Activated gamma-delta T cell treated with anti-CD3 and anti-CD28 coated beads, Interleukin-2, amount 50 U/mL, for 16 hours (primary cell): ENCODE data around the gene KRTAP10-1.

ENCODE experiments used
- DNase-seq: peaks from one replicate; pipeline ENCODE4 v3.0.0-alpha.2; 2020; ENCODE audit warnings: low read depth

Gene KRTAP10-1

DNA sequence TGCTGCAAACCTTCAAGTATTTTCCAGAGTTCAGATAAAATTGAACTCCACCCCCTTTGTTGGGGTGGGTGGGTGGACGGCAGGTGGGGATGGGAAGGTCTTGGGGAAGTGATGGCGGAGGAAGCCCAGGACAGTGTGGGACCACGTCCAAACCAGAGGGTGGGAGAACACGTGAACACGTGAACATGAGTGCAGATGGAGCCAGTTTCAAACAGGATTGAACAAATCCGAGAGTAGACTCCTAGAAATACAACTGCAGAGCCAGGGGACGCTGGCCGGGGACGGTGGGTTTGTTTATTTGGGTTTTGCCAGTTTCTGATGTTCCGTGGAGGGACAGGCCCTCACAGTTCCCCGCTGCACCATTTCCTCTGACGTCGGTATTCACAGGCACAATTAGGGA, 8.4 kb upstream of the KRTAP10-1 start:
- DNase-seq: no peak

- DNase-seq: no peak
Observed at GRCh38 chr21:44547656-44548331, 7.8 kb upstream of the KRTAP10-1 start.

GRCh38 chr21:44544566-44544965, 4.6 kb upstream of the KRTAP10-1 start:
- DNase-seq: no peak

DNA sequence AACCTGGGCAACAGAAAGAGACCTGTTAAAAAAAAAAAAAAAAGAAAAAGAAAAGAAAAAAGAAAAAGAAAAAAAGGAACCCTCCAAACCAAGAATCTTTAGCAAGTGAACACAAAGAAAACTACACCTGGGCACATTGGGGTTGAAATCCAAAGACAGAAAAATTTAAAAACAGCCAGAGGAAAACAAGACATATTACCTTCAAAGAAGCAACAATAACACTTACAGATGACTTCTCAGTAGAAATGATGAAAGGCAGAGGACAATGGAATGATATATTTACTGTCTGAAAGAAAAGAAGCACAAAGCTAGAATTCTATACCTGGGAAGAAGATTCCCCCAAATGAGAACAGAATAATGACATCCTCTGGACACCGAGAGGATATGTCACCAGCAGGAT, 2.7 kb upstream of the KRTAP10-1 start:
- no peak for DNase-seq

- no peak for DNase-seq
Observed at GRCh38 chr21:44540741-44541288, 820 bp upstream of the KRTAP10-1 start.

DNA sequence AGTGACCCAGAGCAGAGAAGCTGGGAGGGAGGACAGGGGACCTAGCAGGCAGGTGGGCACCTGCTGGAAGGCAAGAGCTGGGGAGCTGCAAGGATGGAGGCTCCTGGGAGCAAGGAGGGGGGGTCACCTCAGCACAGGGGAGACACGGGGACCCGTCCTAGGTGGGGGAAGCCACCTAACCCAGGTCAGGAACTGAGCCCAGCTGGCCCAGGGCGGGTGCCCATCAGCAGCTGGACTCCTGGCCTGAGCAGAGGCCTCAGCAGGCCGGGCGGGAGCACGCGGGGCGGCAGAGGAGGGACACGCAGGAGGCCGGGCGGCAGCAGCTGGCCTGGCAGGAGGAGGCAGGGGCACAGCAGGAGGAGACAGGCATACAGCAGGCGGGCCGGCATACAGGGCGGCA, 949 bp downstream of the KRTAP10-1 start:
- DNase-seq: no peak

GRCh38 chr21:44537930-44538911, 1.8 kb downstream of the KRTAP10-1 start:
- DNase-seq: no peak

DNA sequence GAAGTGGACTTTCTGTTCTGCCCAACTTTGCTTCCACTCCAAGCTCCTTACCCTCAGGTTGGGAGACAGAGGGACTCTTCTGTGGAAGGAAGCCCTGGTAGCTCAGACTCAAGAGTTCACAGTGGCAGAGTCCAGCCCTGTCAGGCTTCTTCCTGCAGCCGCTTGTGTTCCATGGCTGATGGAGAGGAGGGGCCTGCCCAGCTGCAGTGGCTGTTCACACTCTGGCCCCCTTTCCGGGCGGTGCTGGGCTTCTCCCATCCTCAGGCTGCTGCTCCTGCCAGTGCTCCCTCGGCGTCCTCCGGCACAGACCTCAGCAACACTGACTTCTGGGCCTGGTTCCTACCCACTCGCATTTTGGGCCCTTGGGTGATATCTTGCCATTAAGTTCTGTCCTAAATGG, 4.0 kb downstream of the KRTAP10-1 start:
- no peak for DNase-seq

DNA sequence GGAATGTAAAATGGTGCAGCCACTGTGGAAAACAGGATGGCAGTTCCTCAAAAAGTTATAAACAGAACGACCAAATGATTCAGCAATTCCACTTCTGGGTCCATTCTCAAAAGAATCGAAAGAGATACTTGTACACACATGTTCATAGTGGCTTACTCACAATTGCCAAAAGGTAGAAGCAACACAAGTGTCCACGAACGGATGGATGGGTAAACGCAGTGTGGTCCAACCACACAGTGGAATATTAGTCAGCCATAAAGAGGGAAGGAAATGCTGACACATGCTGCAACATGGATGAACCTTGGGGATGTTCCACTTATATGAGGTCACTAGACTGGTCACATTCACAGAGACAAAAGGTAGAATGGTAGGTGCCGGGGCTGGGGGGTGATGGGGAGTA, 5.3 kb downstream of the KRTAP10-1 start:
- no peak for DNase-seq

DNA sequence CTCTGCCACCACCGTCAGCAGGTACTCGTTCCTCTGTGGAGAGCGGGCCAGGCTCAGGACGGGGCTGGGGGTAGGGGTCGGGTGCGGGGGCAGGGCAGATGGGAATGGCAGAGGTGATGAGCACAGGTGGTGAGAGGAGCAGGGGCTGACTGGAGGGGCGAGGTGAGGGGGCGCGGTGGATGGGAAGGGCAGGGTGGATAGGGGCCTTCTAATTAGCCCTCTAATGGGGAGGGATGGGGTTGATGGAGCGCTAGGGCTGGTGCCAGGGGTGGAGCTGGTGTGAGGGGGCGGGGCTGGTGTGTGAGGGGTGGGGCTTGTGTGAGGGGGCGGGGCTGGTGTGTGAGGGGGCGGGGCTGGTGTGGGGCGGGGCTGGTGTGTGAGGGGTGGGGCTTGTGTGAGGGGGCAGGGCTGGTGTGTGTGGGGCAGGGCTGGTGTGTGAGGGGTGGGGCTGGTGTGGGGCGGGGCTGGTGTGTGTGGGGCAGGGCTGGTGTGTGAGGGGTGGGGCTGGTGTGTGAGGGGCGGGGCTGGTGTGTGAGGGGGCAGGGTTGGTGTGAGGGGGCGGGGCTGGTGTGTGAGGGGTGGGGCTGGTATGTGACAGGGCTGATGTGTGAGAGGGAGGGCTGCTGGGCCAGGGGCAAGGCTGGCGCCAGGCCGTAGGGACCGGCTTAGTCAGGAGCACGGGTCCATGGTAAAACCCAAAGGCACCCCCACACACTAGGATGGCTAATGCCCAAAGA, 5.9 kb downstream of the KRTAP10-1 start:
- no peak for DNase-seq

- DNase-seq: no peak
Observed at GRCh38 chr21:44533121-44533890, 6.7 kb downstream of the KRTAP10-1 start.

- no peak for DNase-seq
Observed at GRCh38 chr21:44532712-44533111, 7.3 kb downstream of the KRTAP10-1 start.

- DNase-seq: no peak
Observed at GRCh38 chr21:44531606-44532564, 8.1 kb downstream of the KRTAP10-1 start.

GRCh38 chr21:44530903-44531605, 8.9 kb downstream of the KRTAP10-1 start:
- no peak for DNase-seq

DNA sequence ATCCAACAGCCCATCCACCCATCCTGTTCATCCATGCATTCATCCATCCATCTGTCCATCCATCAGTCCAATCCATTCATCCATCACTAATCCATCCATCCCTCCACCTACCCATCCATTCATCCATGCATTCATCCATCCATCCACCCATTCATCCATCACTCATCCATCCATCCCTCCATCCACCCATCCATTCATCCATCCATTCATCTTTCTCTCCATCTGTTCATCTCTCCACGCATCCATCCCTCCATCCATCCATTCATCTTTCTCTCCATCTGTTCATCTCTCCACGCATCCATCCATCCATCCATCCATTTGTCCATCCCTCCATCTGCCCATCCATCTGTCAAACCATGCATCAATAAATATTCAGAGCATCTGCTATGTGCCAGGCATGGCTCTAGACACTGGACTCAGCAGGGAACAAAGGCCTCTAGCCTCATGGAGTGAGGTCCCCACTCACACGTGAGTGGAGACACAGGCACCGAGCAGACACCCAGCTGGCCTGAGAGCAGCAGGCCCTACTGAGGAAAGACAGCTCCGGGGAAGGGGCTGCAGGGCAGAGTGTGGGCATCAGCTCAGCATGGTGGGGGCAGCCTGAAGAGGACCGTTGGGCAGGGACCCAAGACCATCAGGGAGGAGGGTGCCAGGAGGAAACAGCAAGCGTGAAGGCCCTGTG, 9.6 kb downstream of the KRTAP10-1 start:
- DNase-seq: no peak

DNA sequence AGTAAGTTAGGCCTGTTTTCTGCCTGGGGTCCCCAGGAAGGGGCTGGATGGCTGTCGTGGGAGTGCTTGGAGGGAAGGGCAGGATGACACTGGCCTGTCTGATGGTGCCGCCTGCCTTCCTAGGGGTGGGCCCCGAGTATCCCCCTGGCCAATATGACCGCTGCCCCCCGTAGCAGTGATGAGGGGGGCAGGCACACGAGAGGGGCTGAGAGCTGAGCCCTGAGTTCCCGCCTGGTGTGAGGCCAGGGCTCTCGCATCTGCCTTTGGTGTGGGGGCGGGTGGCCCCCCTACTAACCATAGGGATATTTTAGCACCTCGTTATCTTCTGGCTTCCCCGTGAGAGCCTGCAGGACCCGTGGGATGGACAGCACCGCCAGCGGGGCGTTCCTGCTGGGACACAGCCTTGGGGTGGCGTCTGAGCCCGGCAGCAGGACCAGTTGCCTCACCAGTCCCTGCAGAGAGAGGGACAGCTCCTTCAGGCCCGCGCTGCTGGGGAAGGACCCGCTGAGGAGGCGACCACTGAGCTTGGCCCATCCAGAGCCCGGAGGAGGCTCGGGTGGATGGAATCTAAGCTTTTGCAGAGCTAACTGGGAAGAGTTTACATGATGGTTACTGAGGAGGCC, 10.4 kb downstream of the KRTAP10-1 start:
- DNase-seq: no peak

DNA sequence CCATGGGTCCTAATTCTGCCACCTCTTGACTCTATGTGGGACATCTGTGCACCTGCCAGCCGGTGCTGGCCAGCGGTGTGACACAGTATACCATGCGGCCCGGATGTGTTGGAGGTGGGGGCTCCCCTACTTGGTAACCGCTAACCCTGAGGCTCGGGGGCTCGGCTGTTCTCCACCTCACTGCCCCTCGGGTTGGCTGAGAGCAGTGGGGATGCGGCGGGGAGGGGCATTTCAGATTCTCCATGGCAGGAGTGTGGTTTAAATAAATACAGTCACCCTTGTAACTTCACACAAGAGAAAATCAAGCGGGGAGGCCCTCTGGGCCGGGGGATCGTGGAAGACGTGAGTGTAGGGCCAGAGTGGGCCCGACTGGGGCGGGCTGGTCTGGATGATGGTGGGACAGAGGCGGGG, 11.0 kb downstream of the KRTAP10-1 start:
- no peak for DNase-seq

DNA sequence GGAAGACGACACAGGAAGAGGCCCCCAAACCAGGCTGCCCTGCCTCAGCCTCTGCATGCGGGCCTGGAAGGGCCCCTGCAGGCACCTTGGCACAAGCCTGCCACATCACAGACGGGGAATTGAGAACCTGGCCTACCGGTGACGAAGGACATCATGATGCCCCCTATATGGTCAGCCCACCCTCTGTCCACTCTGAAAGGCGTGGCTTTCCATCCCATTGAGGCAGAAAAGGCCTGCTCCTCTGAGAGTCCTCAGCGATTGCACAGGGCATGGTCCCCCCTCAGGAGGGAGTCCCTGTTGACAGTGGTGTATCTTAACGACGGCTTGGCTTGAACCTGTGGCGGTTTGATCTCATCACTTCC, 11.4 kb downstream of the KRTAP10-1 start:
- DNase-seq: no peak
